Fibroblast of pulmonary artery (primary cell): ENCODE results near the gene ADD3.

ENCODE experiments used
- DNase-seq: peaks from one replicate; pipeline ENCODE4 v3.0.0-alpha.2; 2010; ENCODE audit warnings: low read depth
- H3K4me3 ChIP-seq: replicated peaks from 2 replicates; pipeline ENCODE4 v1.5.1; 2011; ENCODE audit warnings: low read depth, mild to moderate bottlenecking, control low read depth, low read length, moderate library complexity
- TF ChIP-seq, protein P1 (sequence below): IDR thresholded peaks from 2 replicates; pipeline ENCODE4 v1.5.1; 2011; ENCODE audit warnings: mild to moderate bottlenecking, control low read depth, low read length, inconsistent platforms; ENCODE audit errors: missing control alignments

ADD3 gene

GRCh38 chr10:110163841-110164240 lies 156.1 kb downstream of the ADD3 start:
- no peak for DNase-seq
- TF ChIP-seq, protein P1, sequence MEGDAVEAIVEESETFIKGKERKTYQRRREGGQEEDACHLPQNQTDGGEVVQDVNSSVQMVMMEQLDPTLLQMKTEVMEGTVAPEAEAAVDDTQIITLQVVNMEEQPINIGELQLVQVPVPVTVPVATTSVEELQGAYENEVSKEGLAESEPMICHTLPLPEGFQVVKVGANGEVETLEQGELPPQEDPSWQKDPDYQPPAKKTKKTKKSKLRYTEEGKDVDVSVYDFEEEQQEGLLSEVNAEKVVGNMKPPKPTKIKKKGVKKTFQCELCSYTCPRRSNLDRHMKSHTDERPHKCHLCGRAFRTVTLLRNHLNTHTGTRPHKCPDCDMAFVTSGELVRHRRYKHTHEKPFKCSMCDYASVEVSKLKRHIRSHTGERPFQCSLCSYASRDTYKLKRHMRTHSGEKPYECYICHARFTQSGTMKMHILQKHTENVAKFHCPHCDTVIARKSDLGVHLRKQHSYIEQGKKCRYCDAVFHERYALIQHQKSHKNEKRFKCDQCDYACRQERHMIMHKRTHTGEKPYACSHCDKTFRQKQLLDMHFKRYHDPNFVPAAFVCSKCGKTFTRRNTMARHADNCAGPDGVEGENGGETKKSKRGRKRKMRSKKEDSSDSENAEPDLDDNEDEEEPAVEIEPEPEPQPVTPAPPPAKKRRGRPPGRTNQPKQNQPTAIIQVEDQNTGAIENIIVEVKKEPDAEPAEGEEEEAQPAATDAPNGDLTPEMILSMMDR: no peak

DNA sequence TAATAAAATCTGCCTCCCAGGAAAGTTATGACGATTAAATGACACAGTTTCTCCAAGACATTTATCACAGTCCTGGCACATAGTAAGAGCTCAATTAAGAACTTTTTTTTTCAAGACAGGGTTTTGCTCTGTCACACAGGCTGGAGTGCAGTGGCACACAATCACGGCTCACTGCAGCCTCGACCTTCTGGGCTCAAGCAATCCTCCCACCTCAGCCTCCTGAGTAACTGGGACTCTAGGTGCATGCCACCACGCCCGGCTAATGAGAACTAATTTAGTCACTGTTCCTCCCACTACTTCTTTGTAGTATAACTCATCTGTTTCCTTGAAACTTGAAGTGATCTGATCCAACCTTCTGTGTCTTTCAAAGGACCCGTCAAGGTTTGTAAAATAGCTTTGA lies 157.5 kb downstream of the ADD3 start:
- H3K4me3 ChIP-seq: no peak overlapping the region
- no peak for DNase-seq

More at GRCh38 chr10:110163841-110164240, 156.1 kb downstream of the ADD3 start:
- H3K4me3 ChIP-seq: no peak overlapping the region

DNA sequence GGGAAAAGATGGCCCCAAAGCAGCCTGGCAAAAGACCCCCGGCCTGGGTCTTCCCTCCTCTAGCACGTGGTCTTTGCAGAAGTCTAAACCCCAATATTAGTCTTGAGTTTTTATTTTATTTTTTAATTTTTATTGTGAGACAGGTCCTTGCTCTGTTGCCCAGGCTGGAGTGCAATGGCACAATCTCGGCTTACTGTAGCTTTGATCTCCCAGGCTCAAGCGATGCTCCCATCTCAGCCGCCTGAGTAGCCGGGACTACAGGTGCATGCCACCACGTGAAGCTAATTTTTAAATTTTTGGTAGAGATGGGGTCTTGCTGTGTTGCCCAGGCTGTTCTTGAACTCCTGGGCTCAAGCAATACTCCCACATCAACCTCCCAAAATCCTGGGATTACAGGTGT lies 159.4 kb downstream of the ADD3 start:
- TF ChIP-seq, protein P1: no peak
- no peak for DNase-seq
- H3K4me3 ChIP-seq: no peak overlapping the region

More for the DNA sequence above, 157.5 kb downstream of the ADD3 start:
- TF ChIP-seq, protein P1: no peak

GRCh38 chr10:110168601-110169481 lies 161.1 kb downstream of the ADD3 start:
- no peak for DNase-seq
- H3K4me3 ChIP-seq: no peak overlapping the region
- TF ChIP-seq, protein P1: no peak

DNA sequence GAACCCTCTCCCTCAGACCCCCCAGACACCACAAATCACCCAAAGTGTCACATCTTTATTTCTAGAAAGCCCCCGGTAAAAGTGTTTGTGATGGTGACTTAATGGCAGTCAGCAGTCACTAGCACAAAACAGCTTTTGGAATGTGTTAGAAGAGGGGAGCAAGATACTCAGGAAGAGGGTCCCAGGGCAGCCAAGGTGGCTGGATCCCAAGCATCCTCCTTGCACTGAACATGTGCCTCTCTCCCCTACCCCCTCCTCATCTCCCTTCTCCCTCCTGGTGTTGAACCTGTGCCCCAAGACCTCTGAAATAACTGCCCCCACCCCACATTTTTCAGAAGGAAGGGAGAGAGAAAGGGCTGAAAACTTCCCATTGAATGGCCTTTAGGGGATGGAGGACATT lies 161.8 kb downstream of the ADD3 start:
- TF ChIP-seq, protein P1: no peak
- no peak for DNase-seq
- no peak overlapping the region for H3K4me3 ChIP-seq

DNA sequence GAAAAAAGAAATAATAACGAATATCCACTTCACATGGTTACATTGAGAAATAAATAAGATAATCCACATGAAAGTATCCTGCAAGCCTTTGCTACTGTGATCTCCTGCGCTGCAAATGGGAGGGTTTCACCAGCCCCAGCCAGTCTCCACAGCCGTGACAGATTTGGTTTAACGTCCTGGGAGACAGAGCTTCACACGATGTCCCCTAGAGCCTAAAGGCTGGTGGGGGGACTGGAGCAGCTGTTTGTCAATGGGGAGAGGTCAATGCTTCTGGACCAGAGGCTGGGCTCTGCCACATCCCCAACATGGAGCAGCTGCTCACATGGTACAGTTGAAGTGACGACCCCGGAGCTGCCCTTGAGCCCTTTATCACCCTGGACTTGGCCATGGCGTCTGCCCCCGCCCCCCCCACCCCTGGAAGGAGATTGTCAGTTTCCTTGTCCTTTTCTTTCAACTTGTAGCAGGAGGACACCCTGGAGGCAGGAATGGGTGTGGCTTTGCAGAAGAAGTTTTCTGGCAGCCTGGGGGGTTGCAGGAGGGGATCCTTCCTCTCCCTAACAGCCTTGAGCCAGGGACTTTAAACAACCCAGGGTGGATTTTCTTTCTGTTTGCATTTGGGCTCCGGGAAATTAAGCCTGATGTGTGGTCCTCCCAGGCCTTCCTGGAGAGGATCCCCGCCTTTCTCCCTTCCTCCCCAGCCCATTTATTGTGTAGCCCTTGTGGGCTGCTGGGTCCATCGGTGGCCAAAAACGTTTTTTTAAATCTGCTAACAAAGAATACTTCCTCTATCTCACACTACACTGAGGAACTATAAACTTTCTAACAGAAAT lies 162.6 kb downstream of the ADD3 start:
- H3K4me3 ChIP-seq: no peak overlapping the region
- TF ChIP-seq, protein P1: no peak
- DNase-seq: no peak
